Esophagus squamous epithelium (tissue), 5 donors: ENCODE measurements around the gene NRP2. TPM values are rescaled to one million over a fixed set of nuclear protein-coding genes. Genes with fewer than 3 reads are reported as not detected.
A peak's percentile ranks its signal among the peaks of the same experiment; 100 is the strongest.

ENCODE experiments used
- DNase-seq: peaks from one replicate; lab custom pipeline; 2025; lab: John Stamatoyannopoulos, UW
- H3K27ac ChIP-seq, 4 donors: fragments of 200-600 bp; sonication (generic); one replicate each; pipeline ENCODE4 v1.5.1; 2016 to 2019; ENCODE audit warnings: mild to moderate bottlenecking in 1 of 4
- H3K27me3 ChIP-seq, 4 donors: fragments of 200-600 bp; sonication (generic); 1 replicate in 3 of 4; 2 replicates in 1 of 4; pipeline versions ENCODE4 v1.5.1 to v1.6.0; 2017 to 2021; ENCODE audit warnings: antibody characterized with exemption in 1 of 4
- H3K36me3 ChIP-seq, 3 donors: fragments of 200-600 bp; sonication (generic); one replicate each; pipeline ENCODE4 v1.5.1; 2016 to 2019
- H3K4me1 ChIP-seq, 3 donors: fragments of 200-600 bp; sonication (generic); one replicate each; pipeline ENCODE4 v1.5.1; 2017 to 2019
- H3K4me3 ChIP-seq, 4 donors: fragments of 200-600 bp; sonication (generic); 1 replicate in 3 of 4; 2 replicates in 1 of 4; pipeline ENCODE4 v1.5.1; 2016 to 2019; ENCODE audit warnings: mild to moderate bottlenecking in 2 of 4, moderate library complexity in 1 of 4
- H3K9me3 ChIP-seq, 3 donors: fragments of 200-600 bp; sonication (generic); one replicate each; pipeline ENCODE4 v1.5.1; 2016 to 2019
- POLR2A ChIP-seq, 4 donors: fragments of 450-650 bp; IDR thresholded peaks; one replicate each; pipeline ENCODE4 v1.6.1; 2017; ENCODE audit warnings: antibody characterized with exemption in 4 of 4, mild to moderate bottlenecking in 4 of 4, moderate library complexity in 3 of 4
- WGBS, 2 donors: methylation state at CpG; one replicate each; pipeline ENCODE4 v1.1.5; 2018; 5-methylcytosine and 5-hydroxymethylcytosine counted together
- intact Hi-C: fragments of 100-400 bp; cut with DNase I; formaldehyde crosslinking; loops from one replicate; pipeline ENCODE4 v1.15.0; 2022
- total RNA-seq, 4 donors: library from RNA; depleted of rRNA; stranded (reverse); fragments of >200 nt; gene quantifications; one replicate each; pipeline ENCODE4 v1.1.0, GENCODE V29; 2016
- TF ChIP-seq, protein P1 (sequence below), 6 experiments: fragments of 450-650 bp in 4 of 6; fragments of 200-600 bp in 2 of 6; sonication (generic) in 2 of 6; IDR thresholded peaks; one replicate each; pipeline ENCODE4 v1.5.1; 2016 to 2019; ENCODE audit warnings: antibody characterized with exemption in 6 of 6, mild to moderate bottlenecking in 4 of 6, moderate library complexity in 4 of 6
- donor health status: DM: yes; HTN: yes; CAD: no.

Gene NRP2
- total RNA-seq, 4 donors from 2014 or later: 7.1 to 58.6 (median 21.4) TPM

GRCh38 chr2:205689820-205690219 is 7.5 kb downstream of the NRP2 start:
- Histone ChIP-seq H3K9me3 (no peaks in the 10 kb centered on the region), H3K27ac (peak overlapping the region in 2 of 4 donors; percentile 87 to 93), H3K4me3 (no peak overlapping the region), H3K4me1 (peaks cover 15 to 74% (median 15%) of the 10 kb centered on the region in 3 donors), H3K27me3 (peaks cover 0 to 15% (median 0%) of the 10 kb centered on the region in 4 donors), H3K36me3 (no peaks in the 10 kb centered on the region)
- no peak for DNase-seq
- 77 to 81% methylated on average over 9 of the region's 9 CpGs for WGBS, 2 donors
- intact Hi-C loops: loop anchor here (10.0 kb wide), 1 partner anchor 55 kb away; no protein-coding TSS in a partner anchor
- no peak for TF ChIP-seq POLR2A (IDR thresholded peaks at IDR 0.05)
- TF ChIP-seq, protein P1, sequence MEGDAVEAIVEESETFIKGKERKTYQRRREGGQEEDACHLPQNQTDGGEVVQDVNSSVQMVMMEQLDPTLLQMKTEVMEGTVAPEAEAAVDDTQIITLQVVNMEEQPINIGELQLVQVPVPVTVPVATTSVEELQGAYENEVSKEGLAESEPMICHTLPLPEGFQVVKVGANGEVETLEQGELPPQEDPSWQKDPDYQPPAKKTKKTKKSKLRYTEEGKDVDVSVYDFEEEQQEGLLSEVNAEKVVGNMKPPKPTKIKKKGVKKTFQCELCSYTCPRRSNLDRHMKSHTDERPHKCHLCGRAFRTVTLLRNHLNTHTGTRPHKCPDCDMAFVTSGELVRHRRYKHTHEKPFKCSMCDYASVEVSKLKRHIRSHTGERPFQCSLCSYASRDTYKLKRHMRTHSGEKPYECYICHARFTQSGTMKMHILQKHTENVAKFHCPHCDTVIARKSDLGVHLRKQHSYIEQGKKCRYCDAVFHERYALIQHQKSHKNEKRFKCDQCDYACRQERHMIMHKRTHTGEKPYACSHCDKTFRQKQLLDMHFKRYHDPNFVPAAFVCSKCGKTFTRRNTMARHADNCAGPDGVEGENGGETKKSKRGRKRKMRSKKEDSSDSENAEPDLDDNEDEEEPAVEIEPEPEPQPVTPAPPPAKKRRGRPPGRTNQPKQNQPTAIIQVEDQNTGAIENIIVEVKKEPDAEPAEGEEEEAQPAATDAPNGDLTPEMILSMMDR (IDR thresholded peaks at IDR 0.05): no peak

DNA sequence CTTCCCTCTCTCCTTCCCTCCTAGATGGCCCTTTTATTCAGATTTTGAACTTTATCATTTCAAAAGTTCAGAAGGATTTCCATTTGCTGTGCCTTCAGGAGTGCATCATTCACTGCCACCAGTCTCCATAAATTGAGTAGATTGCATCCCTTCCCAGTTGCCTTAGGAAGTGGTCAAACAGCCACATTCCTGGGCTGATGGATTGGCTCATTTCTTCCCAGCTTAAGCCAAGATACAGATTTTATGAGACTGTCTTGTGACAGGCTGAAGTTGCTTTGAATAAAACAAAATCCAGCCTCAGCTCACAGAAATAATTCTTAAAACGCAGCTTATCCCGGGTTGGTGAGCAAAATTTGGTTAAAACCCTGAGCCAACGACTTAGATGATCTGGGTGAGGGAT is 9.8 kb downstream of the NRP2 start:
- TF ChIP-seq, protein P1 (IDR thresholded peaks at IDR 0.05): no peak
- TF ChIP-seq POLR2A (IDR thresholded peaks at IDR 0.05): no peak
- Histone ChIP-seq H3K27ac (peak overlapping the region in 3 of 4 donors; percentile 41 to 55 (median 45)), H3K4me1 (peaks cover 8 to 68% (median 10%) of the 10 kb centered on the region in 3 donors), H3K4me3 (peak overlapping the region in 1 of 4 donors; percentile 4), H3K9me3 (no peaks in the 10 kb centered on the region), H3K36me3 (no peaks in the 10 kb centered on the region), H3K27me3 (no peaks in the 10 kb centered on the region)
- intact Hi-C loops: no loop called here
- DNase-seq: no peak
- 77 to 91% methylated on average over 3 of the region's 3 CpGs for WGBS, 2 donors

GRCh38 chr2:205694256-205694655 is 12.0 kb downstream of the NRP2 start:
- H3K27ac ChIP-seq: peak overlapping the region in 2 of 4 donors; percentile 3 to 55
- H3K36me3 ChIP-seq: no peaks in the 10 kb centered on the region
- intact Hi-C loops: no loop called here
- H3K4me3 ChIP-seq: no peak overlapping the region
- H3K9me3 ChIP-seq: no peaks in the 10 kb centered on the region
- WGBS, 2 donors: 53 to 72% methylated on average over 2 of the region's 2 CpGs
- no peak for TF ChIP-seq POLR2A (IDR thresholded peaks at IDR 0.05)
- TF ChIP-seq, protein P1 (IDR thresholded peaks at IDR 0.05): no peak
- peaks cover under 1 to 63% (median 6%) of the 10 kb centered on the region in 3 donors for H3K4me1 ChIP-seq
- H3K27me3 ChIP-seq: no peaks in the 10 kb centered on the region
- no peak for DNase-seq

GRCh38 chr2:205695460-205695991 is 13.2 kb downstream of the NRP2 start:
- no peaks in the 10 kb centered on the region for H3K9me3 ChIP-seq
- no peaks in the 10 kb centered on the region for H3K27me3 ChIP-seq
- no peak for DNase-seq
- H3K4me3 ChIP-seq: no peak overlapping the region
- intact Hi-C loops: no loop called here
- WGBS, 2 donors: 56 to 64% methylated on average over 3 of the region's 3 CpGs
- H3K27ac ChIP-seq: peak overlapping the region in 3 of 4 donors; percentile 55 to 80 (median 66)
- peaks cover 3 to 67% (median 15%) of the 10 kb centered on the region in 3 donors for H3K4me1 ChIP-seq
- H3K36me3 ChIP-seq: peaks cover 0 to 8% (median 0%) of the 10 kb centered on the region in 3 donors
- no peak for TF ChIP-seq POLR2A (IDR thresholded peaks at IDR 0.05)
- TF ChIP-seq, protein P1 (IDR thresholded peaks at IDR 0.05): no peak

DNA sequence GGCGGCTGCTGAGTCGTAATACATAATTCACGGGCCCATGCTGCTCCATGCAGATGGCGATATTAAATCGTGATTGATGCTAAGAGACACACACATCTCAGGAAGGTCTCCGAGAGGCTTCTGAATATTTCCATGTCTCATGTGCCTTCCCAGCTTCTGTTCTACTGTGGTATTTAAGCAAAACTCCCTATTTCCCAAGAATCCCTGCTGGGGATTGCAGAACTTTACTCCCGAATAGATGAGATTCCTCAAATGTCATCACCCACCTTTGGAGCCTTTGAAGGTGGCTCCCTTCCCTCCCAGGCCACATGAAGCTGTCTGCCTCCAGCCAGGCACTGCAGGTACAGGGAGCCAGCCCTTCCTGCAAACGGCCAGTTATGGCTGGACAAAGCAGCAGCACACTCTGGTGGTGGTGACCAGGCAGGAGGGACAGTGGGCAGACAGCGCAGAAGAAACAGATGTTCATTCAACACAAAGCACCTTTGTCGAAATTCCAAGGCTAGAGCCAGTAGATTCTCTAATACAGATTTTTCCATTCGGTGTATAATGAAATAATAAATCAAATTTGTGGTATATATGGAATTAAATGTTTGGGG is 14.1 kb downstream of the NRP2 start:
- Histone ChIP-seq H3K4me1 (peaks cover 3 to 67% (median 18%) of the 10 kb centered on the region in 3 donors), H3K27me3 (no peaks in the 10 kb centered on the region), H3K27ac (peak overlapping the region in 3 of 4 donors; percentile 49 to 80 (median 66)), H3K36me3 (peaks cover 0 to 8% (median 0%) of the 10 kb centered on the region in 3 donors), H3K4me3 (no peak overlapping the region), H3K9me3 (no peaks in the 10 kb centered on the region)
- TF ChIP-seq POLR2A (IDR thresholded peaks at IDR 0.05): no peak
- TF ChIP-seq, protein P1 (IDR thresholded peaks at IDR 0.05): peak in 2 of 6 experiments; percentile 10 to 17
- WGBS, 2 donors: 86 to 88% methylated on average over 9 to 10 of the region's 11 CpGs
- intact Hi-C loops: no loop called here
- no peak for DNase-seq
